Activated naive CD4-positive, alpha-beta T cell treated with Interleukin-2 at 50 U/mL for 16 hours (primary cell): ENCODE measurements around the gene NRXN3.

Source experiments
- DNase-seq: peaks from one replicate; pipeline ENCODE4 v3.0.0-alpha.2; 2020

NRXN3 gene

DNA sequence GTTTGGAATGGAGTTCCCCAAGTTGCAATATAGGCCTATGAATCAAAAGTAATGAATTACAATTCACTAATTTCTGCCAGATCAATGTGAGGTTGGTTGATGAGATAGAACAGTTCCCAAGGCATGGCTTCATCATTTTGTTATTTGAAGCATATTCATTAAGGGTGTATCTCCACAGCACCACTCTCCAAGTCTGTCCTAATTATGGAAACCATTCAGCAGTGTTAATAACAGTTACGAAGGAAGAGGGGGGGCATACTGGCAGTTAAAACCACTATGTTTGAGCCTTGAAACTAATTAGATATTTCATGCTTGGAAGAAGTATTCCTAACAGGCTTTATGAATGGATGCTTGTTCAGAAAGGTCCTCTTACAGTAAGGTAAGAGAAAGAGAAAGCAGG lies 1520.8 kb downstream of the NRXN3 start:
- no peak for DNase-seq

DNA sequence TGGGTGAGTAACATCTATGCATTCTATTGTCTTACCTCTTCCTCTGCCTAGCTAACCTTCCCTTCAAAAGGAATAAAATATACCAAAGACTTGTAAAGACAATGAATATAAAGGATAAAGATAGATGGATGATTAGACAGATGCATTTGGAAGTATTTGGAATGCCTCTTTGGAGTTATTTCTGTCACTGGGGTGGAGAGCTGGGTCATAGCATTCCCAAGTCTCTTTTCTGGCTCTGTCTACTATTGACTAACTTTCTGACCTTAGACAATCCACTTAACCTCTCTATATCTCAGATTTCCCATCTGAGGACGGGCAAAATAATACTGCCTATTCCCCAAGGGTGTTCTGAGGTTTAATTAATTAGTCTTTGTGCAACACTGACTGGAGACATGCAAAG lies 1523.8 kb downstream of the NRXN3 start:
- DNase-seq = no peak

DNA sequence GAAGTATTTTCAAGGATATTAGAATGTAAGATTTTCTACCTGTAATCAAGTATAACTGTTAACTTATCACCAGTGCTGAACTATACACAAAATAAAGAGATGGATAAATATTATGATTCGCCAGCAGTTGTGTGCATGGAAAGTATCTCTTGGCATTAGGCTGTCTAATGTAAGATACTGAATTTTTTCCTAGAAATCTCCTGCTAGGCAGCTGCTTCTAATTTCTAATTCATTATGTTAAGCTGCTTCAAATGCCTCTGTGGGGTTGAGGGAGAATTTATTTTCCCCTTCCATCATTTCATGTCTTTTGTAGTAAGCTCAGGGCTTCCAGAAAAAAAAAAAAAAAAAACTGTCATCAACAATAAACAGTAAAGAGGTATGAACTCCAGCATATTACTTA lies 1525.1 kb downstream of the NRXN3 start:
- DNase-seq = no peak

DNA sequence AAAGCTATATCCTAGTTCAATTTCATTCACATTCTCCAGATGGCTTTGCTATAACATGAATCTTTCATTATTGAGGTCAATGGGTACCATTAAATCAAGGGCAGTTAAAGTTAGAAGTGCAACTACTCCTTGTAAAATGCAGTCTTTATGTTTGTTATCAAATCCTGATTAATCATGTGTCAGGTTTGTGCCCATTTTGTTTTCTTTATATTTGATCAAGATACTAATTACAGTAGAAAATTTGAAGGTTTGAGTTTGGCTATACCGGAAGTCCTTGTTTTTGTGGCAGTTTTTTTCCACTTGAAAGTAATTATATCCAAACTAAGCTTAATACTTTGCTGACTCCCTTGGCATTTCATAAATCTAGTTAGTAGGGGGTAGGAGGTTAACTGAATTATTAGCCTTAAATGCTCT lies 1528.1 kb downstream of the NRXN3 start:
- DNase-seq = no peak

DNA sequence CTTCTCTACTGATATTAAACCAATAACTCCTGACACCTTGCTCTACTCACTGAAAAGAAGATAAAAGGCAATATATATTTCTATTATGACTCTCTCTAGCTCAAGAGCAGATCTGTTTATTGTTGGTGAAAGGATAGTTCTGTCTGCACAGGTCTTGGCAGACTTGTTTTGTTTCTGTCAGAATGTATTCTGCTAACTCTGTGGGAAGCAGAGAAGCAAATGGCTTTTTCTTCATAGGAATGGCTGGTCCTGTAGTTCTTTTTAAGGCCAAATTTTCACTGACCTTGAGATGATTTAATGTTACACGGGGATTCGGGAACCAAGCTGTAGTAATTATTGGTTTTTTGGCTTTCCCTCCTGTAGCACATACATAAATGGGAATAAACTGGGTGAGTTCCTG lies 1529.0 kb downstream of the NRXN3 start:
- no peak for DNase-seq

DNA sequence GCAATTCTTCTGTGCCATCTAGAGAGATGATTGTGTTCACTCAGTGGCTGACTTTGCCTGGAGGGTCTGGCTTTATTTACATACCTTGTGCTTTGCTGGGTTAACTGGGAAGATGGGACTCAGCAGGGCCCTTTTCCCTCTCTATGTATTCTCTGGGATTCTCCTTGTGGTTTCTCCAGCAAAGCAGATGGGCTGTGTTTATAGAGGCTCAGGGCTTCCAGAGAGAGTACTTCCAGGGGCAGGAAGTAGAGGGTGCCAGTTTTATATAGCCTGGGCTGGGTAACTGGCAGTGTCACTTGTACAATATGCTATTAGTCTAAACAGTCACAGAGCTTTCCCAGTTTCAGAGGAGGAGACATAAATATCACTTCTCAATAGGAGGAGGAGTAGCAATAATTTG lies 1531.2 kb downstream of the NRXN3 start:
- DNase-seq = no peak

DNA sequence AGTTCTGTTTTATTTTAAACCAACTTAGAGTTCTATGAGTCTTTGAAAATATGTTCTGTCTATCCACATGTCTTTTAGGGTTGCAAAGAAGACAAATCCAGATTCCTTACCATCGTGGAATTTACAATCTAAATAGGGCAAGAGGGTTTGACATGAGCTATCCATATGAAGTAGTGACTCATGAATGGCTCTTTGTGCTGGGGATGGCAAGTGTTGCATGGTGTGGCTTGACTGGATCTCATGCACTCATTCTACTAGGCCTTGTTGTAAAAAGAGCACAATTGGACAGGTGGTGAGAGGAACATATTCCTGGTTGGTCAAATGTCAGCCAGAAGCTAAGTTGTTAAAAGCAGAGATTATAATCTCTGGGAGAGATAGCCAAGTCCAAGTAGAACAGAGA lies 1532.0 kb downstream of the NRXN3 start:
- DNase-seq = no peak

DNA sequence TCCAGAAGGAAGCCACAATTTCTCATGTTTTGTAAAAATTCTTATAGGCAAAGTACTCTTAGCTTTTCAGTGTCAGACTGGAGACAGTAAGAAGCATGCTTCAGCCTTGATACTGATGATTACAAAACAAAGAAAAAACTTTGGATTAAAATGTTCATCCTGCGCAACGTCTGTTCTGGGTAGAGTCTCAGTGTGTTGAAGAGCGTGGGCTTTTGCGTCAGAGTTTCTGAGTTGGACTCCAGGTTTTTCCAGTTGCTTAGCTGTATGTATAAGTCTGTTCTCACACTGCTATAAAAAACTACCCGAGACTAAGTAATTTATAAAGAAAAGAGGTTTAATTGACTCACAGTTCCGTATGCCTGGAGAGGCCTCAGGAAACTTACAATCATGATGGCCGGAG lies 1533.0 kb downstream of the NRXN3 start:
- DNase-seq = no peak

DNA sequence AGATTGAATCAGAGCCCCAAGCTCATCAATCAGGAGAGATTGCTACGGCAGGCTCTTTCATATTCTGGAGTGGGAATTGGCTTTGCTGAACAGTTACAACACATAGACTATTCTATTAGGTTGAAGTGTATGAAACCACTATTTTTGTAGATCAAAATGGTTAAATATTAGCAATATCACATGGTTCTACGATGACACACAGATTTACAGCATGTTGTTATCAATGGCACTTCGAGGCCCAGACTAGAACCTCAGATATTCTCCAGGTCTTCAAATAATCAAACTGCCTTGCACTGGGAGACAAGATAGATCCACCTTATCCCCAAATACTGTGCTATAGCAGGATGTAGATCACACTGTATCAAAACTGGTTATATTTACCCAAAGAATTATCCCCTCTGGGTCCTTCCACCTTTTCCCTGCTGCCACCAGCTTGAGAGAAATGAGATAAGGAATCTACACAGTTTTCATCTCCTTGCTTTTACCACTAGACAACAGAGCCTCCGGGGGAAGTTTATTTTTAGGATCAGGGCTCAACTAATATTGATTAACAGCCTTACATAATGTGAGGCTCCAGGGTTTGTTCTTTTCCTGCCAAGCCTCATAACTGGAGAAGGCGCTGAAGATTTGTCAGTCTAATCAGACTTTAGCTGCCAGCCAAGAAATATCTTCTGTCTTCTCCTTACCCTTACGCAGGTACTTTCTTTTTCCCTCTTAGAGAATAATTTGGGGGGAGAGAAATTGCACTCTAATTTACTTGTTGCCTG lies 1534.1 kb downstream of the NRXN3 start:
- DNase-seq = no peak

DNA sequence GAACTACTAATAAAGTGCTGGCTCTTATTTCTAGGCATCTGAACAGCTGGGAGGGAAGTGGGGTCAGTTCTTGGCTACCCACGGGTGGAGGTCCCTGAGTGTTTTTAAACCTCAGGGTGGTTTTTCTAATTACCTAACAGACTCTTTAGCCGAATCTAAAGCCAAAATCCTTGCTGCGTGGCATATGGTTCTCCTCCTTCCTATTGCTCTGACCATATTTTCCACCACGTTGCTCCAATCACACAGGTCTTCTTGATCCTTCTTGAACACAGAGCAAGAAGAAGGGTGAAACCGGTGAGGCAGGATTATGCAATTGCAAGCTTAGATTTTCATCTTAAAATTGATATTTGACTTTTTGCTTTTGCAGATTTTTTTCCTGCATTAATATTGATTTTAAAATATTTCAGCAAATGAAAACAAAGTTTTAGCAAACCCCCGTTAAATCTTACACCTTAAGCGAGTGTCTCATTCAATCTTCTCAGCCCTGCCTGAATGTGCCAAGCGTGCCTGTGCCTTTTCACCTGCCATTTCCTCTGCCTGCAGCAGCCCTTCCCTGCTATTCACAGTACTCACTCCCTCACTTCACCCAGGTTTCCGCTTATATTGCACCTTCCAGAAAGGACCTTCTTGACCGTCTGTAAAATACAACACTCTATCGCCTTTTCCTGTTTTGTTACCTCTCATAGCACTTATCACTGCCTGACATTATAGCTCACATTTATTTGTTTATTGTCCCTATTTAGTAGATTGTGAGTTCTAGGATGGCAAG lies 1535.1 kb downstream of the NRXN3 start:
- DNase-seq = no peak

DNA sequence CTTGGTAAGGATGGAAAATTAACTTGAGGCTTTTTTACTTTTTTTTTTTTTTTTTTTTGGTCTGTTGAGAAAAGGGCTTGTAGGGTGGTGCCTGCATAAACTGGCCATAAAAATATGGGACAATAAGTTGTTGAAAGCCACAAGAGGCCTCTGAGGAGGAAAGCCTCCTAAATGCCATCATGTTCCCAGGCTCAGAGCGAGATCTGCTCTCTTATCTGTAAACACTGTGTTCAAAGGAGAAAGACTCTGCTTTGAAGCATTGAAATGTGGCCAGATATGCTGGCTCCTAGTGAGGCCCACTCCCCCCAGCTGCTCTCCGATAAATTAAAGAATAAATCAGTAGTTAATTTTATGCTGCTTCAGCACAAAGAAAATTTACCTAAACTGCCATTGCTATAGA lies 1536.2 kb downstream of the NRXN3 start:
- no peak for DNase-seq

DNA sequence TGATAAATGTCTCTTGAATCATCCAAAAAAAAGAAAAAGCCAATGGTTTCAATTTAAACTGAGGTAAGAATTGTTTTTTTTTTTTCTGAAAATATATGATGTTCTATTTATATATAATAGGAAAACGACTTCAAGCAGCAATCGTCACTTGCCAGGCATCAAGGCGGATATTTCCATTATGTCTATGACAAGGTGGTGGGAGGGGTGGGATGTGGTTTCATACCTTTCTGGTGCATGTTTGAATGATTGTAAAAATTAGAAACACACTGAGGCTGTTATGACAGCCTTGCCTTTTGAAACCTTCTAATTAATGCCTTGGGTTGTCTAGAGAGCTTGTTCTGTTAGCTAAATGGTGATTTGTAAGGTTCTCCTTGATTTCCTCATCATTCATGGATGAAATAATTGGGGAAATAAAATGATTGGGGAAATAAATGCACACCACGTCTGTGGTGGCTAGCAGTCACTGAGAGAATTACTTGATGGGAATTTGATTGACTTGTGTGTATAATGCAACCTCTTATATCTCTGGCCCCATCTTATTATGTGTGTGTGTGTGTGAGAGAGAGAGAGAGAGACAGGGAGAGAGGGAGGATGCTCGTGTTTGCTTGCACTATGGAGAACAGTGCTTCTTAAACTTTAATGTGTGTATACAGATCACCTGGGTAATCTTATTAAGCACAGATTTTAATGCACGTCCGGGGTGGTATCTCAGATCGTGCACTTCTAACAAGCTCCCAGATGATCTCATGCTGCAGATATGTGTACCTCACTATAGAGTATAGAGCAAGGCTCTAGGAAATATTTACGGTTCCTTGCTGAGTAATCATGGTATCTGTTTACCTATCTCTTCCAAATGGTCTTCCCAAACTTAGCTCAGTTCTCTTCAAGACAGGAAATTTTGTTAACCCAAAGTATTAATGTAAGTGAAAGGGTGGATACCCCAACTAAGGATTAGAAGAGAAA lies 1538.5 kb downstream of the NRXN3 start:
- no peak for DNase-seq

DNA sequence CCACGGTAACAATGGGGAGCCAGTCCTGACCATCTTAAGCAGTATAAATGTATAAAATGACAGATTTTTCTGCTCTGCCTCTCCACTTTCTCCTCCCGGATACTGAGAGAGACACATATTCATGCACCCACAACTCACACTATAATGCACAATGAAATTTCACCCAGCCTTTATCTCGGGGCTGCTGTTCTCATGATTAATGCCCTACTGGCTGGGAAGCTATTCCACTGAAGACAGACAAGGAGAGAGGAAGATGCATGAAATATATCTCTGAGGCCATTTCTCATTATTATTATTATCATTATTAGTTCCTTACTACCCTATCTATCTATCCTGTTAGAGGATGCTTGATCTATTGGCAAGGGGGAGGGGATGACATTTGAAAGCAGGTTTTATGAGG lies 1539.4 kb downstream of the NRXN3 start:
- no peak for DNase-seq

DNA sequence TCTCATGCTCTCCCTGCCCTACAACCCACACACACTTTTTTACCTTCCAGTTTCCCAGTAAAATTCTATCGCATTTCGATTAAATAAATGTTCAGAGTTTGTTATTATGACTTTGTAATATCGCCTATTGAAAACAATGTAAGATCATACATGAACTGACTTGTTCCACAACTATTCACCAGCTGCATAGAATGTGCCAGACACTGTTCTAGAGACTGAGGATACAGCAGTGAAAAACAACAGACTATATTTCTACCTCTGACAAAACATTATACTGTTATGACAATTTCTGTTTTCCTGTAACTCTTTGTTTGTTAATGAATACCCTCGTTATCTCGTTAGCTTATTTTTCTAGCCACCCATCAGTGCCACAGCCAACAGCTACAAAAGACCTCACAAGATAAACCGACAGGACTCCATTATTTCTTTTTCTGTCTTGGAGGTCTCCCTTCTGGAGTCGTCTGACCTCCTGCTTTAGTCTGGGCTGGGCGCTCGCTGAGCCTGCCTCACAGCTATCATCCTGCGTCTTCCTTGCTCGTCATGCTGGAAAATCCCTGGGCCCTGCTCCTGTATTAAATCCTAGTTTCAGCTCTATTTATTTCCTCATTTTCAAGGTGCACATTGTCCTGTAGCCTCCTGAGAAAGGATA lies 1542.3 kb downstream of the NRXN3 start:
- no peak for DNase-seq

DNA sequence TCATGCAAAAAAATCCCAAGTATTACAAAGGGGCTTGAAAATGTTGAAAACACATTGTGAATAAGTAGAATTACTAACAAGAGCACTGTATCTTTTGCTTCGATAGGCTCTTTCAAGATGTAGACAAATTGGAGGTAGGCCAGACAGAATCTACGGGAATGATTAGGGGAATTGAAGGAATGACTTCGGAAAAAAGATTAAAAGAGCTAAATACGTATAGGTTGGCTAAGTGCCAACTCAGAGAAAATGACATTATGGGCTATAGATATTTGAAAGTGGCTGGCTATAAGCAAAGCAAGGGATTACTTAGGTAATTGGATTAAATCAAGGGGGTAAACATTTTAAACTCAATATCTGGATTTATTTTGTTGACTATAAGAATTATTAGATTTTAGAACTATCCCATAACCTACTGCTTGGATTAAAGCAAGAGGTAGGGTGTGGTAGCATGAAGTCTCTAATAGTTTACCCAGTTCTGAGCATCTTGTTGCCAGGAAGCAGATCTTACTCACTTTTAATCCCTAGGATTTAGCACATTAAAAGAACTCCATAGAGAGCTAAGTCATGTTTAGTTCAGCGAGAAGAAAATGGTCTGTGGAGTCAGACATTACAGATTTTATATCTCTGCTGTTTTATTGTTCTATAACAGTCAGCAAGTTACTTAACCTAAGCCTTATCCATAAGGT lies 1551.4 kb downstream of the NRXN3 start:
- no peak for DNase-seq

DNA sequence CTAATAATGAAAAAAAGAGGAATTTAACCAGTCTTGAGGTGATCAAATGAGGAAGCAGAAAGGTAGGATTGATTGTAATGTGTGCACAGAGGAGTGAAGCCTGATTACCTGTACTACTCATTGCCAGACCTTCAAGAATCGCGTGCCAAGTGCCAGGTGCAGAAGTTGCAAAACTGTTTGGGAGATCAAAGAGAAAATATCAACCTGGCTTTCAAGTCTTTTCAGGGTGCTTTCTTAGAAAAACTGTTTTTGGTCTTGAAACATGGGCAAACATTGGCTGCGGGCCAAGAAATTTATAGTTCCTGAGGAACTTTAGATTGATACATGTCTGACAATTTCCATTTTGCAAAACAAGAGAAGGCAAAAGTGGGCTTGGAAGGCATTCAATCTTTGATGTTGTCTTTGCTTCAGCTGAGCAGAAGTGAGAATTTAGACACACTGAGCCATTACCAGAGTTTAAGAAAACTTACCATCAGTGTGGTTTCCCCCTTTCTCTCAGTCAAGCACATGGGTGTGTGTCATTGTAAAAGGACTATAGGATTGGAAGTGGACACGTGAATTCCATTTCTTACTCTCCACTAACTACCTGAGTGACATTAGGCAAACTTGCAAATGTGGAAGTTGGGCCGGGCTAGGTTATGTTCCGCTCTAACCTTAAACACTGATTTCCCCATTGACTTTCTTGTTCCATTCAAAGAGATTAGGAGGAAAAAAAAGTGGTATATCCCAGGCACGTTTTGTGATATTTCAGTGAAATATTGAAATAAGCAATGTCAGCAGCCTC lies 1555.0 kb downstream of the NRXN3 start:
- no peak for DNase-seq

DNA sequence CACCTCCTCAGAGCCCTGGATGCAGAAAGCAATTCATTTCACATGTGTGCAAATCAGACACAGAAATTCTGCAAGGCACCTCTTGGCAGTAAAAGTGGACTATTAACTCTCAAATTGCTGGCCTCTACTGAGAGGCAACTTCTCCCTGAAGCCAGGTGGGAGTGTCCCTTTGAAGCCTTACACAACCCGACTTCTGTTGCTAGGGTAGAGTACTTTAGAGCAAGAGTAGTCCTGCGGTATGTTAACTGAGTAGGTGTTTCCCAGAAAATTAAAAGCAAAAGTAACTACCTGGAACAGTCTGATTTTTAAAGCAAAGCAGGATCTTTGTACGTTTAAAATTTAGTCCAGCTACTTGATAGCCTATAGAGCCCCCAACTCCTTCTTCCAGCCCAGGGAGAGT lies 1557.7 kb downstream of the NRXN3 start:
- DNase-seq = no peak

DNA sequence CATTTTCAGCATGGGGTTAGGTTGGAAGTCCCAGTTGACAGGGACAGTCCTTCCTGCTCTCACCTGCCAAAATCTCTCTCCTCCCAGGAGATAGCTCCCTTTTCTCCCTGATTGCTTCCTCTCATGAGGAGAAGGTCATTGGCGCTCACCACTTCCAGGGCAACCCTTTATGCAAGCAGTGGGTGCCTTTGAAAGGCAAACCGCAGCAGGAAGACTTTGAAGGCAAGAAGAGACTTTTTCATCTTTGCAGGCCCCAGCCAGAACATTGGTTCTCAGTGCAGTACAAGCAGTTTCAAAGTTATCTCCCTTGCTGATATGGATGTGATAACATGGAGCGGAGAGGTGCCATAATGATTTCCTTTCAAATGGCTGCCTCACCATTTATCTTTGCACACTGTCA lies 1558.2 kb downstream of the NRXN3 start:
- no peak for DNase-seq

DNA sequence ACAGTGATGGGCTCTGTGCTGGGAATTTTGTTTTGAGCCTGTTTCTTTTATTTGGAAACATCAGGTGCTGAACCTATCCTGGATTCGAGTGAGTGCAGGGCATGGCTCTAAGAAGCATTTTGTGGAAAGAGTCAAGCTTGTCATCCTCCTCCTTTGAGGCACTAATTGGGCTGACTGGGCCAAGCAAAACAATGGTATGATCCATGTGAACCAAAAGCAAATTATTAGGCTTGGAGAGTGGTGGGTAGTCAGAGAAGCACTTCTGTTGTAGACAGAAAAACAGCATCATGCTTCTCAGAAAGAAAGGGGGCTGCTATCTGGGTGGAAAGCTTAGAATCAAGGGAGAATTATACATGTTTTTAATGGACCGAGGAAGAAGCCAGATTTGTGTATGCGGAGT lies 1559.6 kb downstream of the NRXN3 start:
- DNase-seq = no peak

DNA sequence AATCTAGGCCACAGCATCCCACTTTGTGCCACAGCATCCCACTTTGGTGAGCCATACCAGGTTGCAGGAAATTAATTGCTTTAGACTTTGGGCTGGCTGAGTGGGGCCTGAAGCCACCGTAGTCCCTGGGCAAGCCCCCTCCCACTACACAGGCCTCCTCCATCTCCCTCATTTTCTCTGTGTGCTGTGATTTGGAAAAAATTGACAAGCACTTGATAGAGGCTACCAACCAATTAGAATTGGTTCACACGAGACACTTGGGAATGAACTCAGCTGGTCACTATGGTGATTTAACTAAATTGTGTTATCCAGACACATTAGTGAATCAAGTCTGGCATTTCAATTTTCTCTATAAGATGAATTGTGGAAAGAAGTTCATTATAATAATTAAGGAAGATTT lies 1560.0 kb downstream of the NRXN3 start:
- DNase-seq = no peak

DNA sequence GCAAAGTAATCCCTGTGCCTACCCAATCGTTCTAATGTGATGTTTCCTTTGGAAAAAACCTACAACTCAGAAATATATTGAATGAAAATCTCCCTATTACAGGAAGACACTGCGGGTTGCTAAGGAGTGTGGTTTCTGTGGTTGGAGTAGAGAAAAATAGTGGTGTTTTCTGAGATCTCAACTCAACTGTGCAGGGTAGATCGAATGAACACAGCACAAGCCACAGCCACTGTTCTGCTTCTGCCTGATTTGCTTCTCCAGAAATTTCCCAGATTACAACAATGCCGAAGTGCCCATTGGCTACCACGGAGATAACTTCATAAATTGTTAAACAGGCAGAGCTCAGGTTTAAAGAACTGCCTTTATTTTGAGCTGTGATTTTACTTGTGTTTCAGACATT lies 1560.8 kb downstream of the NRXN3 start:
- no peak for DNase-seq
